ENCODE measurements around the gene COX19.
"Not testable (repeated sequence)": the region's sequence is repeated elsewhere in the genome, so short reads cannot be mapped to it uniquely, and the experiment has no call there.

Gene COX19

GRCh38 chr7:1011297-1012003 is 36.1 kb upstream of the COX19 start:
- DNase-seq (ENCODE audit: low read depth in 3 of 3, low spot score in 1 of 3), result no peak

GRCh38 chr7:1010226-1010625 is 34.9 kb upstream of the COX19 start:
- no peak for DNase-seq (ENCODE audit: low read depth in 3 of 3, low spot score in 1 of 3)

GRCh38 chr7:1009747-1010146 is 34.4 kb upstream of the COX19 start:
- DNase-seq (ENCODE audit: low read depth in 3 of 3, low spot score in 1 of 3), result no peak

GRCh38 chr7:1008733-1009363 is 33.5 kb upstream of the COX19 start:
- no peak for DNase-seq (ENCODE audit: low read depth in 3 of 3, low spot score in 1 of 3)

GRCh38 chr7:1007901-1008300 is 32.6 kb upstream of the COX19 start:
- DNase-seq (ENCODE audit: low read depth in 3 of 3, low spot score in 1 of 3), result no peak

GRCh38 chr7:1005303-1005702 is 30.0 kb upstream of the COX19 start:
- DNase-seq (ENCODE audit: low read depth in 3 of 3, low spot score in 1 of 3), result no peak

- DNase-seq (ENCODE audit: low read depth in 3 of 3, low spot score in 1 of 3), result no peak
These were observed 28.9 kb upstream of the COX19 start for GRCh38 chr7:1004018-1004852.

GRCh38 chr7:1002445-1002844 is 27.1 kb upstream of the COX19 start:
- not testable (repeated sequence) for DNase-seq (ENCODE audit: low read depth in 3 of 3, low spot score in 1 of 3)

GRCh38 chr7:1002026-1002425 is 26.7 kb upstream of the COX19 start:
- DNase-seq (ENCODE audit: low read depth in 3 of 3, low spot score in 1 of 3), result not testable (repeated sequence)

GRCh38 chr7:1001069-1001770 is 25.9 kb upstream of the COX19 start:
- not testable (repeated sequence) for DNase-seq (ENCODE audit: low read depth in 3 of 3, low spot score in 1 of 3)

GRCh38 chr7:999941-1000935 is 24.9 kb upstream of the COX19 start:
- no peak for DNase-seq (ENCODE audit: low read depth in 3 of 3, low spot score in 1 of 3)

- DNase-seq (ENCODE audit: low read depth in 3 of 3, low spot score in 1 of 3), result no peak
These were observed 24.0 kb upstream of the COX19 start for GRCh38 chr7:999149-999879.

GRCh38 chr7:997404-998395 is 22.4 kb upstream of the COX19 start:
- DNase-seq (ENCODE audit: low read depth in 3 of 3, low spot score in 1 of 3), result no peak

- no peak for DNase-seq (ENCODE audit: low read depth in 3 of 3, low spot score in 1 of 3)
These were observed 20.9 kb upstream of the COX19 start for GRCh38 chr7:996079-996872.

GRCh38 chr7:995571-995970 is 20.2 kb upstream of the COX19 start:
- DNase-seq (ENCODE audit: low read depth in 3 of 3, low spot score in 1 of 3), result no peak

GRCh38 chr7:994592-995308 is 19.4 kb upstream of the COX19 start:
- no peak for DNase-seq (ENCODE audit: low read depth in 3 of 3, low spot score in 1 of 3)
